ENCODE measurements around the gene ZPBP. TPM values are rescaled to one million over a fixed set of nuclear protein-coding genes. Genes with fewer than 3 reads are reported as not detected.

Gene ZPBP
- total RNA-seq, 1 donor from 2014 or later, result not detected

GRCh38 chr7:50138101-50138500, 45.1 kb upstream of the ZPBP start:
- Histone ChIP-seq H3K27ac (replicated peaks) (no peak overlapping the region), H3K27me3 (ENCODE audit: low read depth) (peaks cover 46% of the 10 kb centered on the region), H3K4me3 (no peak overlapping the region), H3K4me1 (no peaks in the 10 kb centered on the region), H3K9me3 (replicated peaks) (no peaks in the 10 kb centered on the region), H3K36me3 (no peaks in the 10 kb centered on the region)
- intact Hi-C loops (cut with micrococcal nuclease), result no loop called here
- no peak for DNase-seq
- no peak for TF ChIP-seq CTCF (IDR thresholded peaks at IDR 0.05; ENCODE audit: borderline replicate concordance)

GRCh38 chr7:50125766-50126165, 32.7 kb upstream of the ZPBP start:
- no peaks in the 10 kb centered on the region for H3K36me3 ChIP-seq
- no peak for DNase-seq
- intact Hi-C loops (cut with micrococcal nuclease), result no loop called here
- H3K27me3 ChIP-seq (ENCODE audit: low read depth), result no peaks in the 10 kb centered on the region
- no peaks in the 10 kb centered on the region for H3K4me1 ChIP-seq
- no peak for TF ChIP-seq CTCF (IDR thresholded peaks at IDR 0.05; ENCODE audit: borderline replicate concordance)
- H3K27ac ChIP-seq (replicated peaks), result no peak overlapping the region
- peaks cover 5% of the 10 kb centered on the region for H3K9me3 ChIP-seq (replicated peaks)
- H3K4me3 ChIP-seq, result no peak overlapping the region

- Histone ChIP-seq H3K4me3 (no peak overlapping the region), H3K27ac (replicated peaks) (no peak overlapping the region), H3K27me3 (ENCODE audit: low read depth) (peaks cover 19% of the 10 kb centered on the region), H3K4me1 (no peaks in the 10 kb centered on the region), H3K36me3 (no peaks in the 10 kb centered on the region), H3K9me3 (replicated peaks) (no peaks in the 10 kb centered on the region)
- TF ChIP-seq CTCF (IDR thresholded peaks at IDR 0.05; ENCODE audit: borderline replicate concordance), result no peak
- intact Hi-C loops (cut with micrococcal nuclease), result no loop called here
- DNase-seq, result no peak
Measured at GRCh38 chr7:50121286-50121685, 28.2 kb upstream of the ZPBP start.

GRCh38 chr7:50119815-50120637, 27.0 kb upstream of the ZPBP start:
- intact Hi-C loops (cut with micrococcal nuclease), result no loop called here

GRCh38 chr7:50112250-50112649, 19.2 kb upstream of the ZPBP start:
- intact Hi-C loops (cut with micrococcal nuclease), result no loop called here
- peaks cover 24% of the 10 kb centered on the region for H3K27me3 ChIP-seq (ENCODE audit: low read depth)

More at GRCh38 chr7:50119815-50120637, 27.0 kb upstream of the ZPBP start:
- TF ChIP-seq CTCF (IDR thresholded peaks at IDR 0.05; ENCODE audit: borderline replicate concordance), result no peak
- Histone ChIP-seq H3K27me3 (ENCODE audit: low read depth) (peaks cover 22% of the 10 kb centered on the region), H3K4me3 (no peak overlapping the region), H3K36me3 (no peaks in the 10 kb centered on the region), H3K4me1 (no peaks in the 10 kb centered on the region), H3K9me3 (replicated peaks) (no peaks in the 10 kb centered on the region), H3K27ac (replicated peaks) (no peak overlapping the region)
- no peak for DNase-seq

More at GRCh38 chr7:50112250-50112649, 19.2 kb upstream of the ZPBP start:
- no peaks in the 10 kb centered on the region for H3K36me3 ChIP-seq
- no peaks in the 10 kb centered on the region for H3K4me1 ChIP-seq
- TF ChIP-seq CTCF (IDR thresholded peaks at IDR 0.05; ENCODE audit: borderline replicate concordance), result no peak
- H3K27ac ChIP-seq (replicated peaks), result no peak overlapping the region
- H3K4me3 ChIP-seq, result no peak overlapping the region
- peaks cover 21% of the 10 kb centered on the region for H3K9me3 ChIP-seq (replicated peaks)
- DNase-seq, result no peak

All from left ventricle myocardium inferior (tissue), 1 donor.